HepG2 (cell line): ENCODE measurements around the gene P4HB. TPM values are rescaled to one million over a fixed set of nuclear protein-coding genes. Genes with fewer than 3 reads are reported as not detected.

ENCODE experiments used
- ATAC-seq: fragments of 200-7000 bp; cut with Tn5 transposase; 3 replicates; pipeline ENCODE4 v1.9.1; 2020; ENCODE audit warnings: mild to moderate bottlenecking, moderate library complexity
- BruUV-seq: library from RNA; stranded (reverse); fragments of 400-500 nt; replicated peaks from 2 replicates; lab custom pipeline; 2021; lab: Mats Ljungman, UMichigan
- CTCF ChIA-PET: fragments of 300-600 bp; formaldehyde crosslinking; extraction: SDS; loops from one replicate; lab custom pipeline; 2021; ENCODE audit warnings: low total read pairs, inconsistent platforms, low intra/inter-chr PET ratio; lab: Yijun Ruan, JAX
- POLR2A ChIA-PET: fragments of 350-600 bp; sonication (Branson Sonifier 250); formaldehyde crosslinking; loops from one replicate; lab custom pipeline; 2020; ENCODE audit warnings: antibody characterized with exemption, inconsistent platforms; lab: Yijun Ruan, JAX
- DNase-seq: peaks from one replicate; pipeline ENCODE4 v3.0.0-alpha.2; 2015; ENCODE audit warnings: low spot score
- FAIRE-seq: peaks from 3 replicates; lab custom pipeline; 2011; peaks lifted over from hg19 to GRCh38; lab: Jason Lieb, UNC
- H2AFZ ChIP-seq: one replicate; pipeline ENCODE4 v1.6.1; 2011; ENCODE audit warnings: low read length, inconsistent platforms
- H3K27ac ChIP-seq: fragments of 300-600 bp; 3 replicates; pipeline ENCODE4 v1.8.0; 2011; ENCODE audit warnings: mixed run types, mild to moderate bottlenecking, mixed read lengths, low read length, inconsistent platforms; ENCODE audit not compliant: insufficient read depth; ENCODE audit errors: extremely low read length
- H3K27me3 ChIP-seq, 2 experiments: fragments of 200-600 bp in 1 of 2; 2 replicates in 1 of 2; 3 replicates in 1 of 2; pipeline versions ENCODE4 v1.6.0 to v1.8.0; 2011; ENCODE audit warnings: low read length in 2 of 2, mild to moderate bottlenecking in 2 of 2, moderate library complexity in 2 of 2, inconsistent platforms in 1 of 2; ENCODE audit not compliant: insufficient read depth in 2 of 2, control insufficient read depth in 1 of 2
- H3K36me3 ChIP-seq, 2 experiments: fragments of 200-600 bp in 1 of 2; replicated peaks in 1 of 2; 2 replicates in 1 of 2; 3 replicates in 1 of 2; pipeline versions ENCODE4 v1.5.1 to v1.8.0; 2011; ENCODE audit warnings: low read length in 2 of 2, inconsistent platforms in 1 of 2; ENCODE audit not compliant: insufficient read depth in 2 of 2, control insufficient read depth in 1 of 2
- H3K4me1 ChIP-seq: 2 replicates; pipeline ENCODE4 v1.5.1; 2012; ENCODE audit warnings: low read length, inconsistent platforms; ENCODE audit not compliant: insufficient read depth
- H3K4me2 ChIP-seq: 2 replicates; pipeline ENCODE4 v1.6.0; 2011; ENCODE audit warnings: low read depth, low read length, inconsistent platforms
- H3K4me3 ChIP-seq, 3 experiments: fragments of 200-600 bp in 1 of 3; sonication (generic), shearing (Covaris generic) in 1 of 3; replicated peaks in 1 of 3; 2 replicates each; pipeline ENCODE4 v1.5.1; 2011 to 2016; ENCODE audit warnings: low read length in 3 of 3, inconsistent platforms in 2 of 3, low read depth in 2 of 3, mild to moderate bottlenecking in 2 of 3, control low read depth in 1 of 3, mixed read lengths in 1 of 3; ENCODE audit not compliant: insufficient read depth in 1 of 3
- H3K79me2 ChIP-seq: one replicate; pipeline ENCODE4 v1.6.1; 2011; ENCODE audit warnings: low read length, inconsistent platforms; ENCODE audit not compliant: insufficient read depth
- H3K9ac ChIP-seq: 2 replicates; pipeline ENCODE4 v1.6.0; 2011; ENCODE audit warnings: mild to moderate bottlenecking, low read depth, low read length, inconsistent platforms; ENCODE audit not compliant: insufficient read depth
- H3K9me3 ChIP-seq: 2 replicates; pipeline ENCODE4 v1.5.1; 2012; ENCODE audit warnings: mild to moderate bottlenecking, low read length
- H4K20me1 ChIP-seq: 2 replicates; pipeline ENCODE4 v1.6.0; 2011; ENCODE audit warnings: inconsistent platforms, mild to moderate bottlenecking, low read length, moderate library complexity; ENCODE audit not compliant: insufficient read depth
- ADNP ChIP-seq: sonication (generic); formaldehyde crosslinking; IDR thresholded peaks from 2 replicates; pipeline ENCODE4 v1.4.0; 2020; ENCODE audit warnings: missing genetic modification reagents
- AGO2 ChIP-seq: fragments of 200-400 bp; formaldehyde crosslinking; optimal IDR thresholded peaks from 2 replicates; pipeline ENCODE3; 2017; ENCODE audit warnings: mild to moderate bottlenecking, low read depth, low read length, moderate library complexity
- ETV6 ChIP-seq: sonication (generic); formaldehyde crosslinking; conservative IDR thresholded peaks from 2 replicates; pipeline ENCODE4 v1.4.0; 2020; ENCODE audit warnings: missing genetic modification reagents
- HNF4A ChIP-seq: sonication (generic); formaldehyde crosslinking; IDR thresholded peaks from 2 replicates; pipeline ENCODE4 v1.4.0; 2020; ENCODE audit warnings: missing genetic modification reagents
- NONO ChIP-seq, 2 experiments: fragments of 450-650 bp in 1 of 2; sonication (generic) in 1 of 2; formaldehyde crosslinking in 1 of 2; IDR thresholded peaks in 1 of 2; conservative IDR thresholded peaks in 1 of 2; 2 replicates each; pipeline versions ENCODE4 v1.6.1 to v1.8.0; 2017 to 2022; ENCODE audit warnings: mild to moderate bottlenecking in 1 of 2, missing genetic modification reagents in 1 of 2, moderate library complexity in 1 of 2
- RBFOX2 ChIP-seq: fragments of 200-400 bp; formaldehyde crosslinking; IDR thresholded peaks from 2 replicates; pipeline ENCODE4 v1.6.1; 2017; ENCODE audit warnings: low read depth, mild to moderate bottlenecking, low read length
- SATB2 ChIP-seq: sonication (generic); formaldehyde crosslinking; IDR thresholded peaks from 2 replicates; pipeline ENCODE4 v1.5.0; 2020; ENCODE audit warnings: missing genetic modification reagents
- ZNF557 ChIP-seq: sonication (generic); formaldehyde crosslinking; IDR thresholded peaks from 2 replicates; pipeline ENCODE4 v1.4.0; 2020; ENCODE audit warnings: missing genetic modification reagents
- ZNF619 ChIP-seq: sonication (generic); formaldehyde crosslinking; IDR thresholded peaks from 2 replicates; pipeline ENCODE4 v1.4.0; 2020; ENCODE audit warnings: mild to moderate bottlenecking, missing genetic modification reagents
- WGBS: methylation state at CpG from one replicate; pipeline ENCODE4 v1.1.6; 2017; ENCODE audit warnings: low lambda C conversion rate; 5-methylcytosine and 5-hydroxymethylcytosine counted together
- in situ Hi-C: cut with HindIII; loops from 2 replicates; pipeline ENCODE4 v1.10.0; 2017; ENCODE audit warnings: low pct_unique_long_range_greater_than_20kb; ENCODE audit not compliant: extremely low pct_ligation_motif_present
- intact Hi-C: fragments of 100-400 bp; cut with micrococcal nuclease; formaldehyde crosslinking; loops from one replicate; pipeline ENCODE4 v1.10.0; 2022; ENCODE audit not compliant: unreplicated experiment
- polyA plus RNA-seq, 8 experiments: library from polyadenylated mRNA; depleted of rRNA in 3 of 8; stranded (reverse) in 7 of 8; unstranded in 1 of 8; fragments of >200 nt; fragmentation: Illumina TruSeq in 4 of 8; extraction: Trizol in 4 of 8; gene quantifications; 2 replicates each; pipeline versions ENCODE4 v1.2.1 to v1.2.3, GENCODE V29; 2011 to 2016; ENCODE audit warnings: low read depth in 4 of 8, missing spikeins in 1 of 8, mixed read lengths in 1 of 8; ENCODE audit not compliant: insufficient read depth in 1 of 8
- total RNA-seq, 5 experiments: library from RNA; depleted of rRNA; stranded (reverse); fragments of >200 nt; fragmentation: Illumina TruSeq; extraction: Trizol; gene quantifications; 2 replicates each; pipeline ENCODE4 v1.2.3, GENCODE V29; 2016; ENCODE audit warnings: low read depth in 1 of 5
- TF ChIP-seq, protein P1 (sequence below): sonication (generic); formaldehyde crosslinking; IDR thresholded peaks from 2 replicates; pipeline ENCODE4 v1.4.0; 2020; ENCODE audit warnings: missing genetic modification reagents
- TF ChIP-seq, protein P2 (sequence below): sonication (generic); formaldehyde crosslinking; IDR thresholded peaks from 2 replicates; pipeline ENCODE4 v1.4.0; 2020; ENCODE audit warnings: mild to moderate bottlenecking, missing genetic modification reagents

Gene P4HB
- total and polyA plus RNA-seq, 2 of the 13 experiments (the other 11 are each of a cell fraction or from before 2014, with no cell fraction given), result 185 to 782 TPM

DNA sequence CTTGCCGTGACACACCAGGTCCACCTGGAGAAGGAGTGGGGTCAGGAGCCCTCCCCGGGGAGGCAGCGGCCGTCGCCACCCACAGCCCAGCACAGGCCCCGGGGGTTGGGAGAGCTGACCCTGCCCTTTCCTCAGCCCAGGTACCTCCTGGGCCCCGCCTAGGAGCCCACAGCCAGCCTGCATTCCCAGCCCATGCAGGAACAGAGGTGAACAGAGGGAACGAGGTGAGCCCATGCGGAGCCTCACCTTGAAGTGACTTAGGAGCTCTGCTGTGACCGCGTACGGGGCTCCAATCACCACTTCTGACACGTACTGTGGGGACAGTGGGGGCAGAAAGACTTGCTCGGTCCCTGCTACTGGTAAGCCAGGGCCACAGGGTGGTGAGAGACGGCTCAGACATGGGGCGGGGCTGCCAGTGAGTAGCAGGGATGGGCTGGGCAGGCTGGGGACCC lies 45.1 kb upstream of the P4HB start (continued):
- peak; percentile 51; the same call in 1 of the 2 replicates for TF ChIP-seq RBFOX2

DNA sequence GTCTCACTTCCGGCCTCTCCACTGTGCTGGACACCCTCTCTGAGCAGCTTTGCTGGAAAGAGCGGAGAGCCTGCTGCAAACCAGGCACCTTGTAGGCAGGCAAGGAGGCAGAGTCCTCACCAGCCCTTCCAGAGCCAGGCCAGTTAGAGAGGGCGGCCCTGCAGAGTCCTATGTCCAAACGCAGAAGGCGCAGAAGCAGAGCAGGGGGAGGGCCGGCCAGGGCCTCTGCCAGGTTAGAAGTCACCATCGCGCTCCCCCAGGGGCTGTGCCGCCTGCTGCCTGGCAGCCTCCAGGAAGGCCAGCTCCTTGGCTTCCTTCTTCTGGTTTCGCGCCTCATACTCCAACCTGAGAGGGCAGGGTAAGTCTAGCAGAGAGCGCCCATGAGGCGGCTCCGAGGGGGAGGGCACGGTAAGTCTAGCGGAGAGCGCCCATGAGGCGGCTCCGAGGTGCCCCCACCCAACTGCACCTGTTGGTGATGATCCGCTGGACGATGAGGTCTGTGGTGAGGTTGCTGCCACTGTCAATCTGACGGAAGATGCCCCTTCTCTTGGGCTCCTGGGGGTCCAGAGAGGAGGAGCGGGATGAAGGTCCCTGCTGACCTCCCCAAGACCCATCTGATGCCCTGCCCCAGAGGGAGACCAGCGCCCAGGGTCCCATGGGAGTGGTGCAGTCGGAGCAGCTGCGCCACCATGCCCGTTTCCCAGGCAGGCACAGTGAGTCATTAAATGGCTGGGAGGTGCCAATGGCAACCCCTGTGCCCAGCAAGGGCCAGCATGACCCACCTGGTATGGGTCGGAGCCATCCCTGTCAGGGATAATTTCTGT lies 44.5 kb upstream of the P4HB start:
- no peak for TF ChIP-seq ADNP (CRISPR knock-in tag)
- TF ChIP-seq HNF4A (CRISPR knock-in tag), result no peak
- TF ChIP-seq ZNF619, result no peak
- TF ChIP-seq ETV6 (CRISPR knock-in tag), result no peak
- TF ChIP-seq, protein P1, sequence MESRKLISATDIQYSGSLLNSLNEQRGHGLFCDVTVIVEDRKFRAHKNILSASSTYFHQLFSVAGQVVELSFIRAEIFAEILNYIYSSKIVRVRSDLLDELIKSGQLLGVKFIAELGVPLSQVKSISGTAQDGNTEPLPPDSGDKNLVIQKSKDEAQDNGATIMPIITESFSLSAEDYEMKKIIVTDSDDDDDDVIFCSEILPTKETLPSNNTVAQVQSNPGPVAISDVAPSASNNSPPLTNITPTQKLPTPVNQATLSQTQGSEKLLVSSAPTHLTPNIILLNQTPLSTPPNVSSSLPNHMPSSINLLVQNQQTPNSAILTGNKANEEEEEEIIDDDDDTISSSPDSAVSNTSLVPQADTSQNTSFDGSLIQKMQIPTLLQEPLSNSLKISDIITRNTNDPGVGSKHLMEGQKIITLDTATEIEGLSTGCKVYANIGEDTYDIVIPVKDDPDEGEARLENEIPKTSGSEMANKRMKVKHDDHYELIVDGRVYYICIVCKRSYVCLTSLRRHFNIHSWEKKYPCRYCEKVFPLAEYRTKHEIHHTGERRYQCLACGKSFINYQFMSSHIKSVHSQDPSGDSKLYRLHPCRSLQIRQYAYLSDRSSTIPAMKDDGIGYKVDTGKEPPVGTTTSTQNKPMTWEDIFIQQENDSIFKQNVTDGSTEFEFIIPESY, result 0 out of 2 replicates have a peak, but pooled peaks have one; percentile 22
- TF ChIP-seq RBFOX2, result 0 out of 2 replicates have a peak, but pooled peaks have one; percentile 7
- no peak for TF ChIP-seq ZNF557 (CRISPR knock-in tag)
- TF ChIP-seq AGO2, result peak; percentile 26
- no peak for TF ChIP-seq NONO (IDR thresholded peaks at IDR 0.05)
- peak; percentile 49; the same call in 1 of the 2 replicates for TF ChIP-seq NONO (CRISPR knock-in tag; conservative IDR thresholded peaks at IDR 0.05)
- TF ChIP-seq, protein P2, sequence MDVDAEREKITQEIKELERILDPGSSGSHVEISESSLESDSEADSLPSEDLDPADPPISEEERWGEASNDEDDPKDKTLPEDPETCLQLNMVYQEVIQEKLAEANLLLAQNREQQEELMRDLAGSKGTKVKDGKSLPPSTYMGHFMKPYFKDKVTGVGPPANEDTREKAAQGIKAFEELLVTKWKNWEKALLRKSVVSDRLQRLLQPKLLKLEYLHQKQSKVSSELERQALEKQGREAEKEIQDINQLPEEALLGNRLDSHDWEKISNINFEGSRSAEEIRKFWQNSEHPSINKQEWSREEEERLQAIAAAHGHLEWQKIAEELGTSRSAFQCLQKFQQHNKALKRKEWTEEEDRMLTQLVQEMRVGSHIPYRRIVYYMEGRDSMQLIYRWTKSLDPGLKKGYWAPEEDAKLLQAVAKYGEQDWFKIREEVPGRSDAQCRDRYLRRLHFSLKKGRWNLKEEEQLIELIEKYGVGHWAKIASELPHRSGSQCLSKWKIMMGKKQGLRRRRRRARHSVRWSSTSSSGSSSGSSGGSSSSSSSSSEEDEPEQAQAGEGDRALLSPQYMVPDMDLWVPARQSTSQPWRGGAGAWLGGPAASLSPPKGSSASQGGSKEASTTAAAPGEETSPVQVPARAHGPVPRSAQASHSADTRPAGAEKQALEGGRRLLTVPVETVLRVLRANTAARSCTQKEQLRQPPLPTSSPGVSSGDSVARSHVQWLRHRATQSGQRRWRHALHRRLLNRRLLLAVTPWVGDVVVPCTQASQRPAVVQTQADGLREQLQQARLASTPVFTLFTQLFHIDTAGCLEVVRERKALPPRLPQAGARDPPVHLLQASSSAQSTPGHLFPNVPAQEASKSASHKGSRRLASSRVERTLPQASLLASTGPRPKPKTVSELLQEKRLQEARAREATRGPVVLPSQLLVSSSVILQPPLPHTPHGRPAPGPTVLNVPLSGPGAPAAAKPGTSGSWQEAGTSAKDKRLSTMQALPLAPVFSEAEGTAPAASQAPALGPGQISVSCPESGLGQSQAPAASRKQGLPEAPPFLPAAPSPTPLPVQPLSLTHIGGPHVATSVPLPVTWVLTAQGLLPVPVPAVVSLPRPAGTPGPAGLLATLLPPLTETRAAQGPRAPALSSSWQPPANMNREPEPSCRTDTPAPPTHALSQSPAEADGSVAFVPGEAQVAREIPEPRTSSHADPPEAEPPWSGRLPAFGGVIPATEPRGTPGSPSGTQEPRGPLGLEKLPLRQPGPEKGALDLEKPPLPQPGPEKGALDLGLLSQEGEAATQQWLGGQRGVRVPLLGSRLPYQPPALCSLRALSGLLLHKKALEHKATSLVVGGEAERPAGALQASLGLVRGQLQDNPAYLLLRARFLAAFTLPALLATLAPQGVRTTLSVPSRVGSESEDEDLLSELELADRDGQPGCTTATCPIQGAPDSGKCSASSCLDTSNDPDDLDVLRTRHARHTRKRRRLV, result no peak
- TF ChIP-seq SATB2 (CRISPR knock-in tag), result no peak
- DNase-seq, result no peak
- CTCF ChIA-PET, result no interaction called here

More for the DNA sequence above, 44.5 kb upstream of the P4HB start:
- Histone ChIP-seq H3K36me3 (peaks cover 49 to 64% of the 10 kb centered on the region in 2 experiments), H3K9me3 (no peaks in the 10 kb centered on the region), H3K27ac (no peak overlapping the region), H3K4me3 (no peak overlapping the region), H3K79me2 (peaks cover 22% of the 10 kb centered on the region), H3K4me1 (peaks cover 42% of the 10 kb centered on the region), H2AFZ (no peak overlapping the region), H3K27me3 (no peaks in the 10 kb centered on the region), H3K4me2 (no peak overlapping the region), H4K20me1 (peaks cover 14% of the 10 kb centered on the region; the same call in 1 of the 2 replicates), H3K9ac (no peak overlapping the region)
- intact Hi-C loops (no loop called here), in situ Hi-C loops (no loop called here)
- no peak for ATAC-seq
- WGBS, result 95% methylated on average over 23 of the region's 28 CpGs
- FAIRE-seq, result no peak
- BruUV-seq, result TSS peak; percentile 9
- POLR2A ChIA-PET, result interaction anchor here (0.9 to 1.5 kb wide), 2 partner anchors 13 to 22 kb away, joined by 3 read pairs; partner anchors contain the start of genes ALYREF and ANAPC11
